Sciatic nerve (tissue), 2 donors: ENCODE measurements around the gene LRRC15. TPM values are rescaled to one million over a fixed set of nuclear protein-coding genes. Genes with fewer than 3 reads are reported as not detected.

Source experiments
- ATAC-seq: fragments of 200-7000 bp; cut with Tn5 transposase; one replicate; pipeline ENCODE4 v1.9.1; 2020; ENCODE audit warnings: mild to moderate bottlenecking, moderate library complexity
- DNase-seq: peaks from one replicate; pipeline ENCODE4 v3.0.0-alpha.2; 2020; ENCODE audit warnings: low spot score
- intact Hi-C: fragments of 100-400 bp; cut with DNase I; formaldehyde crosslinking; loops from one replicate; pipeline ENCODE4 v1.14.2; 2022
- total RNA-seq: library from RNA; stranded (reverse); fragmentation: NEBNext Ultra II Directional; extraction: Animal tissue kit (Norgen Biotek cat#: 25700); gene quantifications from one replicate; pipeline ENCODE4 v1.2.1, GENCODE V29; 2021
- donor health status: DM: no; HTN: no; CAD: no.
- donor health status: DM: no; HTN: no; CAD: no.

Gene LRRC15
- total RNA-seq, 1 donor from 2014 or later = 0.18 TPM

DNA sequence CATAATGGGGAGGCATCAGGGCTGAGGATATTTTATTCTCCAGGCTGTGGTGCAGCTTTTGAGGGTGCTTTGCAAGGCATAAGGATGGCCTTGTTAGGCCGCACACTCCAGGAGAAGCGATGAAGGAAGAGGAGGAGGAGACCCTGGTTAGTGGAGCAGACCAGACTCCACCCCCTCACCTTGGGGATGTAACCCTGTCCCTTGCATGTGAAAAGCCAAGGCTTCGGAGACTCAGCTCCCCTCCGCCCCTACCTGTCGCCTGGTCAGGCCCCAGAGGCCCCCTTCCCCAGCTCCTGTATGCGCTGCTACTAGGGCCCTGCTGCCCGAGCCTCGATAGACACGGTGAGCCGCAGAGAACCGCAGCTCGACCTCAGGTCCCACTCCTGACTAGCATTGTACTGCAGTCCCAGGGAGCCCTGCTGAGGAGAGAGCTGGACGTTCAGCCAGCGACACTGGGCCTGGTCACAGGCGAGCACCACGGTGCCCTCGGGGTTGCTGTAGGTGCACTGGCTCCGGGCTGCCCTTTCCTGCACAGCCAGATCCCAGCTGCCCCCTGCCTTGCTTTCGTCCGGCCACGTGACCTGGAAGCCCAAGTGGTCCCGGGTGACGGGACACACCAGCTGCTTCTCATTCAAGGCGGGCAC is 28.7 kb downstream of the LRRC15 start:
- no peak for DNase-seq
- intact Hi-C loops = no loop called here
- ATAC-seq = no peak

DNA sequence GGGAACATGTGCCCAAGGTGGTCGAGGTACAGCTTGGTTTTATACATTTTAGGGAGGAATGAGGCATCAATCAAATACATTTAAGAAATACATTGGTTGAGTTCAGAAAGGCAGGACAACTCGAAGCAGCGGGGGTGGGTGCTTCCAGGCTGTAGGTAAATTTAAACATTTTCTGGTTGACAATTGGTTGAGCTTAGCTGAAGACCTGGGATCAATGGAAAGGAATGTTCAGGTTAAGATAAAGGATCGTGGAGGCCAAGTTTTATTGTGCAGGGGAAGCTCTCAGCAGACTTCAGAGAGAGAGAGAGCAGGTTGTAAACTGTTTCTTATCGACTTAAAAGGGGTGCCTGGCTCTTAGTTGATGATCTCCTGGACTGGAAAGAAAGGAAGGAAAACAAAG is 29.7 kb downstream of the LRRC15 start:
- DNase-seq (no peak), ATAC-seq (no peak)
- intact Hi-C loops = loop anchor here (5.0 kb wide), 1 partner anchor 62 kb away; no protein-coding TSS in a partner anchor

DNA sequence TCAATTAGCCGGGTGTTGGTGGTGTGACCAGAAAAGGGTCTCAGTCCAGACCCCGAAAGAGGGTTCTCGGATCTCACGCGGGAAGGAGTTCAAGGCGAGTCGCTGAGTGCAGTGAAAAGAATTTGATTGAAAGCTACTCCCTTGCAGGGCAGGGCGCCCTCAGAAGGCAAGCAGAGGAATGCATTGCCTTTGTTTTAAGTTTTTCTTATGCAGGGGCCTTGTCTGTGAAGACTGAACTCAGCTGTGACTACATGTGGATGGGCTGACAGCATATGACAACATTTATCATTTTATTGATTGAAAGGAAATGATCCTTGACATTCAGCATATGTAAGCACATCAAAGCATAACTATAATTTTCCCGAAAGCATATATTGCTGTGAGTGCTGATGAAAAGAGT is 30.2 kb downstream of the LRRC15 start:
- intact Hi-C loops = loop anchor here (5.0 kb wide), 1 partner anchor 63 kb away; no protein-coding TSS in a partner anchor

DNA sequence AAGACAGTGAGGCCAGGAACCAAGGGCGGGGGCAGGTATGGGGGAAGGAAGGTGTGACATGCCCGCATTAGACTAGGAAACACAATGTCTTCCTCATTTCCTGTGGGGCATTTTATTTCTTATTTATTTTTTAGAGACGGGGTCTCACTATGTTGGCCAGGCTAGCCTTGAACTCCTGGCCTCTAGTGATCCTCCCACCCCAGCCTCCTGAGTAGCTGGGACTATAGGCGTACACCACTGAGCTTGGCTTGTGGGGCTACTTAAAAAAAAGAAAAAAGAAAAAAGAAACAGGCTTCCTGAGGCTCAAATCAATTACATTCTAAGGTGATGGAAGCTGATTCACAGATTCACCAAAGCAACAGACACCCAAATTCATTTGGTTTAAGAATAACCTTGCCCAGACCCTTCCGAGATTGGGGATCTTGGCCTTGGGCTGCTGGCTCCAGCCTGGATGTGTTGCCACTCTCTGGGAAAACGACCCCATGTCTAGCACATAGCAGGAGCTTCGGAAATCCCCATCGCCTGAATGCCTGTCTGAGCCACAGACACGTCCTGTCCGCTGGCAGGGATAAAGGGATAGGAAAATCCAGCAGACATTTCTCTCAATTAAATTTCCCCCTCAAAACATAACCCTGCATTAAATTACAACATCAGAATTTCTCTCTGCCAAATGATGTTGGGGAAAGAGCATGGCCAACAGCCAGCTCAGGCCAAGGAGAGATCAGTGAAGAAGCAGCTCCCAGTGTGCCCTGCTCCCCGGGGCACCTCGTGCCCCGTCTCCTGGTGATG is 31.4 kb downstream of the LRRC15 start:
- ATAC-seq (no peak), DNase-seq (no peak)
- intact Hi-C loops = loop anchor here (5.0 kb wide), 1 partner anchor 64 kb away; no protein-coding TSS in a partner anchor

More for the DNA sequence above, 30.2 kb downstream of the LRRC15 start:
- no peak for DNase-seq
- ATAC-seq = no peak

DNA sequence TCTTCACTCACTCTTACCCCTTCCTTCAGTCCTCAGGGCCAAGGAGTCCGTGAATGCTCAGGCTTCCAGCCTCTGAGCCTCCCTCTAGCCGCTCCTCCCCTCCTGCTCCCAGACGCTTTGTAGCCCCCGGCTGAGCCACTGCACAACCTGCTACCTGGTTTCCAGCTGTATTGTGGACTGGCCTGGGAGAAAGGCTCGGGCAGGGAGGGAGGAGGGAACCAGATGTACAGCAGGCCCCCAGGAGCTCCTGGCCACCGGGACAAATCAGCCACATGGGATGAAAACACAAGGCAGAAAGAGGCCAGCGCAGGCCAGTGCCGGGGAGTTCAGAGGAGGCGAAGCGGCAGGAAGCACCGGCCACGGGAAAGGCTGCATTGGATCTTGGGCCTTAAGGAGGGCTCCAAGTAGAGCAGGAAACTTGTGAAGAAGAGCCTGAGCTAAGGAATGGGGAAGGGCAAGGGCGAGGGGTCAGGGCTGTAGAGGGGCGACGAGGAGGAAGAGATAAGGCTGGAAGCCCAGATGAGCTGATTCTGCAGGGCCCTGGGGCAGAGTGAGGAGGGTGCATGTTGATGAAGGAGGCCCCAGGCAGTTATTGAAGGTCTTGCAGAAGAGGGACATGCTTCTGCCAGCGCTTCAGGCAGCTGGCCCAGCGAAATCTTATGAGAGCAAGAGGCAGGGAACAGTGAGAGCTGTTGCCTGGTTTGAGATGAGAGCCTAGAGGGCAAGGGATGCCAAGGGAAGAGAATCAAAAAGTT is 32.8 kb downstream of the LRRC15 start:
- DNase-seq (no peak), ATAC-seq (no peak)
- intact Hi-C loops = loop anchor here (5.0 kb wide), 1 partner anchor 66 kb away; no protein-coding TSS in a partner anchor

DNA sequence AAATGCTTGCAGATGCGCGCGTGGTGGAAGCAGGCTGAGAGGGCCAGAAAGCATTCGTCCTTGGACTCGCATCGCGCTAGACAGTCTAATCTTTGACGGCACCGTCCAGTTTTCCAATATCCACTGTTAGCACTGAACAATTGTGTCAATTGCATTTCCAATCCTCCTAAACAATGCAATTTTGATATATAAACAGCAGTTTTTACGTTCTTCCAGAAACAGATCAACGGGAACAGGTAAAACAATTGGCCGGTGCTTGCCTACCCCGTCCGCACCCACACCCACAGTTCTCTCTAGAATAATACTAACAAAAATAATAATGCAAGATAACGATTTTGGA is 35.6 kb downstream of the LRRC15 start:
- DNase-seq (no peak), ATAC-seq (no peak)
- intact Hi-C loops = no loop called here

DNA sequence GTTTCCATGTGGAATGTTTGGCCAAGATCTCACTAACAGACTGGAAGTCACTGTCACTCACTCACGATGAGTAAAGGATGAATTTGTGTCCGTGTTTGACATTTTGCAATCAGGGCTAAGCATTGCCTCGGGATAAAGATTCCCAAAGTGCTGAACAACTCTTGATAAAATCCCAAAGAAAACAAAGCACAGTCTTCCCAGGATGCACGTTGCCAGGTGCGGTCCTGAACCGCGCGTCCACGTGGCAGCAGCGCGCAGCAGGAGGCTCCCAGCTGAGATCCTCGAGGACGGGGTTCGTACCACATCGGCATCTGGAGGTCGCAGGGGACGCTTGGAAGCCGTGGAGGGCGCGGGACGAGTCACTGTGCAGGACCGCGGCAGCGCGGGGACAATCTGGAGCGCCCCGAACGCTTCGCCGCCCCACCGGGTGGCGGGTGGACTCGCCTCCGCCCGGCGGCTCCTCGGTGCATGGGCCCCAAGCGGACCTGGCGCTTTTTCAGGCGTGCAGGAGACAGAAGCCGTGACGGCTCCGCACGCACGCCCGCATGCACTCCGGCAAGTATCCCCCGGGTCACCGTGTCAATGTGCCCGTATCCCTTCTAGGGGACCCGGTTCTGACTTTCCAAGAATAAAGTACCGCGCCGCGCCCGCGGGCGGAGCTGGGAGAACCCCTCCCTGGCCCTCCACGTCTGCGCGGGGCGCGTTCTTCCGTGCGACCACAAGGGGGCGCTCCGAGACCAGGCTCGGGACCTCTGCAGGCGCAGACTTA is 36.1 kb downstream of the LRRC15 start:
- intact Hi-C loops = no loop called here
- DNase-seq (peak; percentile 96), ATAC-seq (peak; percentile 96)

DNA sequence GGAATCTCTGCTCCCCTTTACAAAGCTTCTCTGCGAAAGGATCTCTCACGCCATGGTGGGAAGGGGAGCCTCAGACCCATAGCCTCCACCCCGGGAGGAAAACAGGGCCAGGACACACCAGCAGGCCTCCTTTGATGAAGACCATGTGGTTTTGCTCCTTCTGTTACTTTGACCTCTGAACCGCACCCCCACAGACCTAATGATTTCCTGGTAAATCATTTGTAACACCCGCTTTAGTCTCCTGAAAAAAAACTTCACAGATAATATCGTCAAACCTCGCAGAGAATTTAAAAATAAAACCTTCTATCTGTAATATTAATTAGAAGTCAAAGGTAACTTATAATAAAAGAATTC is 36.7 kb downstream of the LRRC15 start:
- no peak for DNase-seq
- intact Hi-C loops = no loop called here
- no peak for ATAC-seq

DNA sequence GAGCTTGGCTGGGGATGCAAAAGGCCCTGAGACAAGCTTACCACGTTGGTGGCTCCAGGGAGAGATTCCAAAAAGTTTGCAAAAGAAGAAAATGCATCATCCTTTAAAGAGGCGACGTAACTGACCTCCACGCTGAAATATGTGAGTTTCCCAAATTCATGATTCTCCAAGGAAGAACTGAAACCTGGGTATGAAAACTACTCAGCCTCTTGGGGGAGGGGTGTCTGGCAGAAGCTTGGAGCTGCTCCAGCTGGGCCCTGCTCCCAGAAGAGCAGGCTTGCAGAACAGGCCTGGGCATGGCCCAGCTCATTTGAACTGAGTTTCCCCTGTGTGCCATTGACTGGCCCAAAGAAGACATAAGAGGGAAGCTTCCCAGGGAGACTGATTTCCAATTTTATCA is 39.0 kb downstream of the LRRC15 start:
- no peak for ATAC-seq
- no peak for DNase-seq
- intact Hi-C loops = no loop called here

DNA sequence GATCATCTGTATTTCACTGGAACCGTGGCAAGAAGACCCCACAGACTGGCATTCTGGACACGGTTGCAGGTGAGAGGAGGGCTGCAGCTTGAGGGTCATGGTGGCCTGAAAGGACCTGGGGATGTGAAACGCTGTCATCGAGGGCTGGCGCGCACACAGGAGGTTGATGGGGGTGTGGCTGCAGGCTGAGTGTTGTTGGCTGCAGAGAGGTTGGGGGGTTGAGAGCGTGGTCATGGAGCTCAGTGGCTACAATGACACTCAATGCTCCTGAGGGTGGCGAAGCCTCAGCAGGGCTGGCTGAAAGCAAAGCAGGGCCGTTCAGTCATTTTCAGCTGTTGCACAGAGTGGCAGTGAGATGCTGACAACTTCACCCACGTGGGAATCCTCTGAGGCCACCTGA is 39.4 kb downstream of the LRRC15 start:
- ATAC-seq = no peak
- intact Hi-C loops = no loop called here
- no peak for DNase-seq

DNA sequence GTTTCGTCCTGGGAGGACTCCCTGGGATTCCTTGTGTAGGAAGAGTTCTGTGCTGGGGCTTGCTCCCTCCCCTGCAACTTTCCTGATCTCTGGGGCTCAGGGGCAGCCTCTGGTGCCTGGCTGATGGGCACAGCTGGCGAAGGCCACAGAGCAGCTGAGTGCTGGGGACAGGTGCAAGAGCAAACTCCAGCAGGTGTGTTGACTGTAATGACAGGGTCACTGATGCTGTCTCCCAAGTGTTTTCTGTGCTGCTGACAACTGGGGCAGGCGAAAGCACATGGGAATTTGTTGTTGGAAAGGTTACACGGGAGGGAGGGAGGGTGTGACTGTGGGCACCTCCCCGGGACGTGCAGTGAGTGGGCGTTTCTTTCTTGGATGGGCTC is 40.0 kb downstream of the LRRC15 start:
- intact Hi-C loops = no loop called here
- ATAC-seq (no peak), DNase-seq (no peak)

DNA sequence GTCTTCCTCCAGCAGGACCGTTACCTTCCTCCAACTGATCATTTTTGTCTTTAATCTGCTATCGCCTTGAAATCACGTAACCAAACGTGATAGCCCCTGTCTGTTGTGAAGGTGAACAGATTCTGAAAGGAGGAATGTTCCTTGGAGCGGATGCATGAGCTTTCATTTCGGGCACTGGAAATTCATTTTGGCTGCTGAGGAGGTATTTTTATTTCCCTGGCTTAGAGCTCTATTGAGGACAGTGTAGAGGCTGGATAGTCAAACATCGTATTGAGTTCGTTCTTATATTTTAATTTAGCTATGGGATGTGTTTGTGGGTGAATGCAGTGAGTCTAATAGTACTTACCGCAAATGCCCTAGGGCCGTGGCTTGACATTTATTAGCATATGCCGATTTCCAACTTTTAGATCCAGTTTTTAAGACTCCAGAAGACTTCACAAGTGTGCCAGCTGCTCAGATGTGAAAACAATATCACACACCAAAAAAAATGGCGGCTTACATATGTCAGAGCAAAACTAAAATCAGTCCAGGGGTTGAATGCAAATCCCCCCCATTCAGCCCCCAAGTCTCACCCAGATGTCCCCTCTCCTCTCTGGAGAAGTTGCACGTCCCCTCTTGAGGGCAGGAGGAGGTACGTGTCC is 40.5 kb downstream of the LRRC15 start:
- intact Hi-C loops = no loop called here
- no peak for ATAC-seq

DNA sequence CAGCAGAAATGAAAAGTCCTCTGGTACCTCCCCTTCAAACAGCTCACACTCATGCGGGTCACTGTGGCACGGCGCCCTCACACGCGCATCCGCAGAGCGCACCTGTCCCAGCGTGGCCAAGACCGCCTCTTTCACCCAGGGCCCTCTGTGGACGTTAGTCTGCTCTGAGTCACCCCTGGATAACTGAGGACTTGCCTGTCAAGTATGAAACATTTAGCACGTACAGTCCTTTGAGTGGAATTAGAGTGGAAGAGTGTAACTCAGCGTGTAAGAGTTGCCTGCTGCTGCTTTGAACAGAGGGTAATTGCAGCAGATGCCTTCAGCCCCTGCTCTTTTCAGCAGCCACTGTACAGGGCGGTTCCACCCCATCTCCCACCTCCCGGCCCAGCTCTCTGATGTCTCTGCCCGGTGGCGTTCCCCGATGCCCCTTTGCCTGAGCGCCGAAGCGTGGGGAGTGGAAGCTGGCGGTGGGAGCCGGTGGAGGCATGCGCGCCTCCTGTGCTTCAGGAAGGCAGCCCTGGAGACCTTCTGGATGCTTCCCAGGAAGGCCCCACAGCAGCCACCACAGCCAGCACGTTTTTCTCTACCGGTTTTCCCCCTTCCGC is 41.4 kb downstream of the LRRC15 start:
- ATAC-seq = no peak
- intact Hi-C loops = no loop called here
- no peak for DNase-seq

More for the DNA sequence above, 40.5 kb downstream of the LRRC15 start:
- no peak for DNase-seq

DNA sequence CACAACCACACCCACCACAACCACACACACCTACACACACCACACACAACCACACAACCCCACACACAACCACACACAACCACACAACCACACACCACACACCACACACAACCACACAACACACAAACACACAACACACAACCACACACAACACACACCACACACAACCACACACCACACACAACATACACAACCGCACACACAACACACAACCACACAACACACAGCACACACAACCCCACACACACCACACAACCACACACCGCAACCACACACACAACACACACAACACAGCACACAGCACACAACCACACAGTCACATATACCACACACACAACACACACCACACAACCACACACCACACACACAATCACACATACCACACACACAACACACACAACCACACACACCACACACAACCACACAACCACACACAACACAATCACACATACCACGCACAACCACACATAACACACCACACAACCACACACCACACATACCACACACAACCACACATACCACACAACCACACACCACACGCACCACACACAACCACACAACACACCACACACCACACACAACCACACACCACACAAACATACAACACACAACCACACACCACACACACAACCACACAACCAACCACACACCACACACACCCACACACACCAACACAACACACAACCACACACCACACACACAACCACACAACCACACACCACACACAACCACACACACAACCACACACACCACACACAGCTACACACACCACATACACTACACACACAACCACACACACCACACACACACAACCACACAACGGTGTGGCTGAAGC is 42.1 kb downstream of the LRRC15 start:
- no peak for ATAC-seq

DNA sequence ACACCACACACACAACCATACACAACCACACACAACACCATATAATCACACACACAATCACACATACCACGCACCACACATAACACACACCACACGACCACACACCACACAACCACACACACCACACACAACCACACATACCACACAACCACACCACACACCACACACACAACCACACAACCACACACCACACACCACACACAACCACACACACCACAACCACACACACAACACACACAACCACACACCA is 42.6 kb downstream of the LRRC15 start:
- intact Hi-C loops = no loop called here
- no peak for DNase-seq
- ATAC-seq = no peak

More for the DNA sequence above, 42.1 kb downstream of the LRRC15 start:
- intact Hi-C loops = no loop called here
- no peak for DNase-seq

DNA sequence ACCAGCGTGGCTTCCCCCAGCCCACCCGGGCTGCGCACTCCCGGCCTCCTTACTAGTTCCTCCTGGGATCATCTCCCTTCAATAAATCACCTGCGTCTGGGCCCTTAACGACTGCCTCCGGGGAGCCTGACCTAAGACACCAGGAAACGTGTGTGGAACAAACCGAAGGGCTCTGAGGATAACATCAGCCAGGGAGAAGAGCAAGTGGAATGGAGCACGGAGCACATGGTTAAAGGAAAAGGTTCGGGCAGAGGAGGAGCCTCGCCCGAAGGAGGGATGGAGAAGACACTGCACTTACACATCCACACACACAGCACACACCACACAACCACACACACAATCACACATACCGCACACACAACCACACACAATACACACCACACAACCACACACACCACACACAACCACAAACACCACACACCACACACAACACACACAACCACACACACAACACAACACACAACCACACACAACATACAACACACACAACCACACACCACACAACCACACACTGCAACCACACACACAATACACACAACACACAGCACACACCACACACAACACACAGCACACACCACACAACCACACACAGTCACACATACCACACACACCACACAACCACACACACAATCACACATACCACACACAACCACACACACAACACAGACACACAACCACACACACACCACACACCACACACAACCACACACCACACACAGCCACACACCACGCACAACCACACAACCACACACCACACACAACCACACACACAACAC is 43.2 kb downstream of the LRRC15 start:
- DNase-seq (no peak), ATAC-seq (no peak)
- intact Hi-C loops = no loop called here
